22Rv1 (cell line): ENCODE data around the gene CCDC190.

ENCODE experiments used
- CTCF ChIP-seq: fragments of 450-650 bp; IDR thresholded peaks from 2 replicates; pipeline ENCODE4 v1.5.1; 2017; ENCODE audit warnings: mild to moderate bottlenecking
- ZFX ChIP-seq: fragments of 450-650 bp; IDR thresholded peaks from 2 replicates; pipeline ENCODE4 v1.6.1; 2017; ENCODE audit warnings: antibody characterized with exemption, borderline replicate concordance

DNA sequence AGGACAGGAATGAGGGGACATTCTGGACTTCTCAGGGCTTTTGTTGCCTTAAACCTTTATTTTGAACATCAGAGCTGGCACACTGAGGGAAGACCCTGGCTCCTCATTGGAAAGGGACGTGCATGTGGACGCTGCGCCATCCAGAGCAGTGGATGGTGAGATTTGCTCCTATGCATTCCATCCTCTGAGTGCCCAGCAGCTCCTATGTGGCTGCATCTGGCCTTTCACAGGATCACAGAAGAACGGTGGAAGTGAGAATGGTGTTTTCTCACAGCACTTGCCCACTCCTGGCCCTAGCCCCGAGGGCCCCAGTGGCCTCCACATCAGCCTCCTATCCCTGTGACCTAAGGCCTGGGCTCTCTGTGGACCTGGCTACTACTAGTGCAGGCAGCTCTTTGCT lies 20.6 kb upstream of the CCDC190 start:
- TF ChIP-seq CTCF (no peak), ZFX (no peak)
